ENCODE data around the gene SGO2.

GRCh38 chr2:200619279-200619678, 93.3 kb downstream of the SGO2 start:
- TF ChIP-seq CTCF (IDR thresholded peaks at IDR 0.05) (no peak), POLR2AphosphoS5 (IDR thresholded peaks at IDR 0.05) (no peak), EP300 (IDR thresholded peaks at IDR 0.05) (no peak), POLR2A (IDR thresholded peaks at IDR 0.05) (no peak)
